H1 (cell line): ENCODE results near the gene CAST. TPM values are rescaled to one million over a fixed set of nuclear protein-coding genes. Genes with fewer than 3 reads are reported as not detected.
A peak's percentile ranks its signal among the peaks of the same experiment; 100 is the strongest.

Source experiments
- CTCF ChIA-PET: fragments of 300-600 bp; sonication (Branson Sonifier 250); formaldehyde crosslinking; loops from one replicate; lab custom pipeline; 2021; ENCODE audit not compliant: partially characterized antibody; lab: Charles Lee
- POLR2A ChIA-PET: fragments of 300-600 bp; sonication (Branson Sonifier 250); formaldehyde crosslinking; loops from one replicate; lab custom pipeline; 2021; ENCODE audit warnings: inconsistent platforms; ENCODE audit not compliant: partially characterized antibody; lab: Charles Lee
- DNase-seq, 2 experiments: peaks; one replicate each; pipeline versions ENCODE4 v3.0.0 to v3.0.0-alpha.2; 2010 to 2022; ENCODE audit warnings: low spot score in 2 of 2, low read depth in 1 of 2, mixed read lengths in 1 of 2
- FAIRE-seq: peaks from 2 replicates; lab custom pipeline; 2011; peaks lifted over from hg19 to GRCh38; lab: Jason Lieb, UNC
- H2AFZ ChIP-seq: 2 replicates; pipeline ENCODE4 v1.8.1; 2012; ENCODE audit warnings: low read length, inconsistent platforms
- H2AK5ac ChIP-seq: 2 replicates; pipeline ENCODE4 v1.6.1; 2013; ENCODE audit warnings: low read depth, low read length
- H2BK120ac ChIP-seq: replicated peaks from 2 replicates; pipeline ENCODE3; 2013; ENCODE audit warnings: low read depth, low read length, inconsistent platforms
- H2BK12ac ChIP-seq: 2 replicates; pipeline ENCODE4 v1.6.1; 2013; ENCODE audit warnings: low read depth, low read length
- H2BK15ac ChIP-seq: 2 replicates; pipeline ENCODE4 v1.6.1; 2013; ENCODE audit warnings: low read length
- H2BK20ac ChIP-seq: 2 replicates; pipeline ENCODE4 v1.6.1; 2013; ENCODE audit warnings: low read length
- H2BK5ac ChIP-seq: 2 replicates; pipeline ENCODE4 v1.6.1; 2013; ENCODE audit warnings: low read depth, low read length
- H3K14ac ChIP-seq: 2 replicates; pipeline ENCODE4 v1.6.1; 2013; ENCODE audit warnings: inconsistent platforms; ENCODE audit not compliant: insufficient read length
- H3K18ac ChIP-seq: 2 replicates; pipeline ENCODE4 v1.6.1; 2013; ENCODE audit warnings: low read length; ENCODE audit errors: extremely low read depth
- H3K23ac ChIP-seq: 2 replicates; pipeline ENCODE4 v1.6.1; 2013; ENCODE audit warnings: inconsistent platforms; ENCODE audit not compliant: insufficient read length
- H3K23me2 ChIP-seq: 2 replicates; pipeline ENCODE4 v1.6.1; 2013; ENCODE audit warnings: low read depth, low read length
- H3K27ac ChIP-seq: 2 replicates; pipeline ENCODE4 v1.6.1; 2011; ENCODE audit warnings: low read depth, low read length, inconsistent platforms
- H3K27me3 ChIP-seq, 4 experiments: replicated peaks in 1 of 4; 1 replicate in 1 of 4; 2 replicates in 3 of 4; pipeline versions ENCODE4 v1.6.1 to v1.8.1; 2011 to 2013; ENCODE audit warnings: low read length in 3 of 4, mild to moderate bottlenecking in 3 of 4, inconsistent platforms in 2 of 4, mixed read lengths in 2 of 4, moderate library complexity in 1 of 4; ENCODE audit not compliant: control insufficient read depth in 3 of 4, insufficient read depth in 3 of 4; ENCODE audit errors: extremely low read depth in 1 of 4
- H3K36me3 ChIP-seq, 4 experiments: 2 replicates each; pipeline versions ENCODE4 v1.6.1 to v1.8.1; 2011 to 2013; ENCODE audit warnings: mild to moderate bottlenecking in 4 of 4, low read length in 3 of 4, moderate library complexity in 2 of 4, control low read depth in 1 of 4, inconsistent platforms in 1 of 4; ENCODE audit not compliant: insufficient read depth in 4 of 4, control insufficient read depth in 2 of 4
- H3K4ac ChIP-seq: replicated peaks from 2 replicates; pipeline ENCODE3; 2013; ENCODE audit warnings: low read length, low read depth, mixed read lengths, inconsistent platforms; ENCODE audit not compliant: insufficient read length
- H3K4me1 ChIP-seq, 4 experiments: replicated peaks in 1 of 4; 1 replicate in 1 of 4; 2 replicates in 3 of 4; pipeline versions ENCODE4 v1.6.1 to v1.8.1; 2011 to 2013; ENCODE audit warnings: low read length in 3 of 4, inconsistent platforms in 2 of 4, mixed read lengths in 1 of 4; ENCODE audit not compliant: insufficient read depth in 4 of 4, control insufficient read depth in 3 of 4
- H3K4me2 ChIP-seq, 2 experiments: 2 replicates each; pipeline versions ENCODE4 v1.6.1 to v1.8.1; 2011 to 2013; ENCODE audit warnings: low read depth in 2 of 2, low read length in 2 of 2, control low read depth in 1 of 2, inconsistent platforms in 1 of 2, mild to moderate bottlenecking in 1 of 2; ENCODE audit not compliant: insufficient read depth in 1 of 2
- H3K4me3 ChIP-seq, 4 experiments: fragments of 200-600, 300-600 bp in 1 of 4; sonication (generic), shearing (Covaris generic), sonication (Bioruptor Twin) in 1 of 4; 2 replicates each; pipeline versions ENCODE4 v1.5.1 to v1.8.1; 2011 to 2016; ENCODE audit warnings: low read length in 4 of 4, low read depth in 3 of 4, control low read depth in 2 of 4, inconsistent platforms in 2 of 4, mild to moderate bottlenecking in 2 of 4, mixed read lengths in 1 of 4, moderate library complexity in 1 of 4; ENCODE audit not compliant: insufficient read depth in 2 of 4; ENCODE audit errors: extremely low read depth in 1 of 4
- H3K56ac ChIP-seq: replicated peaks from 2 replicates; pipeline ENCODE3; 2013; ENCODE audit warnings: low read depth, mild to moderate bottlenecking, mixed read lengths, low read length, inconsistent platforms; ENCODE audit not compliant: insufficient read length
- H3K79me1 ChIP-seq: 2 replicates; pipeline ENCODE4 v1.6.1; 2013; ENCODE audit warnings: low read depth, low read length, control low read depth
- H3K79me2 ChIP-seq, 2 experiments: 2 replicates each; pipeline versions ENCODE4 v1.6.1 to v1.8.1; 2012 to 2013; ENCODE audit warnings: low read length in 2 of 2, mild to moderate bottlenecking in 2 of 2, inconsistent platforms in 1 of 2; ENCODE audit not compliant: insufficient read depth in 2 of 2, control insufficient read depth in 1 of 2
- H3K9ac ChIP-seq, 4 experiments: replicated peaks in 1 of 4; 1 replicate in 1 of 4; 2 replicates in 3 of 4; pipeline versions ENCODE4 v1.6.1 to v1.8.1; 2011 to 2013; ENCODE audit warnings: low read depth in 3 of 4, low read length in 3 of 4, control low read depth in 2 of 4, mild to moderate bottlenecking in 2 of 4, moderate library complexity in 2 of 4, inconsistent platforms in 1 of 4; ENCODE audit errors: extremely low read depth in 1 of 4
- H3K9me3 ChIP-seq, 2 experiments: 2 replicates each; pipeline versions ENCODE4 v1.6.1 to v1.8.1; 2012 to 2013; ENCODE audit warnings: mild to moderate bottlenecking in 2 of 2, moderate library complexity in 2 of 2, control low read depth in 1 of 2, inconsistent platforms in 1 of 2, low read depth in 1 of 2, low read length in 1 of 2, mixed read lengths in 1 of 2; ENCODE audit not compliant: insufficient read depth in 2 of 2
- H4K20me1 ChIP-seq, 2 experiments: replicated peaks in 1 of 2; 2 replicates each; pipeline versions ENCODE3 to v1.8.1; 2011 to 2013; ENCODE audit warnings: inconsistent platforms in 2 of 2, low read length in 2 of 2, mild to moderate bottlenecking in 1 of 2; ENCODE audit not compliant: insufficient read depth in 2 of 2, control insufficient read depth in 1 of 2
- H4K5ac ChIP-seq: 2 replicates; pipeline ENCODE4 v1.6.1; 2013; ENCODE audit warnings: low read length, low read depth, mixed read lengths, inconsistent platforms; ENCODE audit not compliant: insufficient read length
- H4K8ac ChIP-seq: 2 replicates; pipeline ENCODE4 v1.8.0; 2013; ENCODE audit warnings: mild to moderate bottlenecking, moderate library complexity, low read length, inconsistent platforms; ENCODE audit not compliant: insufficient read depth; ENCODE audit errors: extremely low read depth
- H4K91ac ChIP-seq: replicated peaks from 2 replicates; pipeline ENCODE3; 2013; ENCODE audit warnings: low read length, mixed read lengths, inconsistent platforms; ENCODE audit not compliant: insufficient read length
- HDAC2 ChIP-seq, 2 experiments: fragments of 300-600 bp in 1 of 2; sonication (generic) in 1 of 2; IDR thresholded peaks; 2 replicates each; pipeline ENCODE4 v1.6.1; 2011 to 2012; ENCODE audit warnings: low read depth in 2 of 2, low read length in 2 of 2, mild to moderate bottlenecking in 2 of 2, moderate library complexity in 2 of 2, borderline replicate concordance in 1 of 2, inconsistent platforms in 1 of 2
- WGBS, 2 experiments: shearing (Covaris generic) in 1 of 2; methylation state at CpG; one replicate each; pipeline versions ENCODE4 v1.1.6 to v1.1.7; 2013 to 2015; ENCODE audit warnings: low lambda C conversion rate in 2 of 2, mixed read lengths in 2 of 2, inconsistent platforms in 1 of 2, low coverage in 1 of 2, missing lambda C conversion rate in 1 of 2; ENCODE audit not compliant: insufficient replicate concordance in 2 of 2, insufficient coverage in 1 of 2, insufficient read length in 1 of 2; ENCODE audit errors: extremely low coverage in 1 of 2, missing lambda C conversion rate in 1 of 2; 5-methylcytosine and 5-hydroxymethylcytosine counted together
- polyA plus RNA-seq, 7 experiments: library from polyadenylated mRNA; depleted of rRNA in 3 of 7; stranded (reverse) in 5 of 7; unstranded in 2 of 7; fragments of >200 nt in 5 of 7; fragments of 200-250 nt in 2 of 7; gene quantifications; 1 replicate in 5 of 7; 2 replicates in 1 of 7; 4 replicates in 1 of 7; pipeline versions ENCODE4 v1.2.1 to v1.2.3, GENCODE V29; 2011 to 2013; ENCODE audit warnings: missing spikeins in 2 of 7, mixed read lengths in 2 of 7
- total RNA-seq: library from RNA; stranded (reverse); fragmentation: NEBNext Ultra II Directional; extraction: Animal tissue kit (Norgen Biotek cat#: 25700); gene quantifications from 2 replicates; pipeline ENCODE4 v1.2.1, GENCODE V29; 2021

CAST gene
- total and polyA plus RNA-seq, 2 of the 8 experiments (the other 6 are each of a cell fraction or from before 2014, with no cell fraction given) = 9.0 to 48.2 TPM

DNA sequence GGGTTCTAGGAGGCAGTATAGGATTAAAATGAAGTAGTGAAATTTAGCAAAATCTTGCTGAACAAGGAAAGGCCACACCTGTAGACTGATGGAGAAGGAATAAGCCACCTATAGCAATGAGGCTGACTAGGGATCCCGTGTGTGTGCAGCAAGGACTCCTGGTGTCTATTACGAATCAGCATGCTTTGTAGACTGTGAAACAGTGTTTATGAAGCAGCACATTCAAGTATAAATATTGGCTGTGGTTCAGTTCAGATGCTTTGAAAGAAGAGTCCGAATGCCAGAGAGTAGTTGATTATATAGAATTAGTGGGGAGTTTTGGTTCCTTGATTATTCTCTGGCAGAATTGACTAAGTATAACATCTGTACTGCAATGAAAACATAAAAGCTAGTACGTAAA is 41.8 kb downstream of the CAST start:
- Histone ChIP-seq H4K91ac (no peak overlapping the region), H3K18ac (no peak overlapping the region), H3K79me1 (no peaks in the 10 kb centered on the region), H3K4ac (no peak overlapping the region), H3K23ac (no peak overlapping the region), H2BK5ac (no peak overlapping the region), H2BK12ac (no peak overlapping the region), H2BK20ac (no peak overlapping the region), H3K14ac (no peak overlapping the region), H4K20me1 (peaks cover 0 to 2% of the 10 kb centered on the region in 2 experiments), H2AFZ (no peak overlapping the region), H3K27me3 (peaks cover 0 to 2% (median 0%) of the 10 kb centered on the region in 4 experiments; a peak in 3 of 7 replicates), H3K4me2 (peak overlapping the region; percentile 91 to 98; a peak in 2 of 4 replicates), H3K9ac (peak overlapping the region in 1 of 4 experiments; percentile 14; a peak in 1 of 7 replicates), H3K9me3 (no peaks in the 10 kb centered on the region), H3K23me2 (peaks cover 6% of the 10 kb centered on the region; the same call in 1 of the 2 replicates), H4K8ac (no peak overlapping the region), H3K4me3 (peak overlapping the region in 1 of 4 experiments; percentile 85; a peak in 1 of 8 replicates), H3K27ac (no peak overlapping the region), H4K5ac (no peak overlapping the region), H3K79me2 (no peaks in the 10 kb centered on the region), H2AK5ac (no peak overlapping the region), H2BK120ac (no peak overlapping the region), H2BK15ac (no peak overlapping the region), H3K36me3 (no peaks in the 10 kb centered on the region), H3K4me1 (peaks cover 0 to 12% (median 4%) of the 10 kb centered on the region in 4 experiments; a peak in 4 of 7 replicates), H3K56ac (no peak overlapping the region)
- ChIA-PET CTCF (interaction anchor here (0.9 to 1.9 kb wide), 5 partner anchors 11 to 87 kb away, joined by 3 to 9 read pairs (median 4); no protein-coding TSS in a partner anchor), POLR2A (interaction anchor here (0.9 kb wide), 1 partner anchor 19 kb away, joined by 4 read pairs; no protein-coding TSS in a partner anchor)
- no peak for TF ChIP-seq HDAC2 (IDR thresholded peaks at IDR 0.05; ENCODE audit: borderline replicate concordance in 1 of 2, low read depth in 2 of 2, low read length in 2 of 2)
- DNase-seq (no peak), FAIRE-seq (no peak)
- 88% methylated on average over 4 of the region's 4 CpGs; no CpG with 5 or more reads in 1 of the 2 experiments for WGBS, 2 experiments
